K562 (cell line): ENCODE results near the gene TFF1. TPM values are rescaled to one million over a fixed set of nuclear protein-coding genes. Genes with fewer than 3 reads are reported as not detected.

Source experiments
- CBFA2T2 ChIP-seq: fragments of 450-650 bp; conservative IDR thresholded peaks from 2 replicates; pipeline ENCODE4 v1.6.1; 2017; ENCODE audit warnings: mild to moderate bottlenecking
- HDAC3 ChIP-seq: fragments of 450-650 bp; IDR thresholded peaks from 2 replicates; pipeline ENCODE4 v1.6.1; 2018; ENCODE audit warnings: borderline replicate concordance, mild to moderate bottlenecking, moderate library complexity; ENCODE audit not compliant: partially characterized antibody
- HMG20A ChIP-seq: fragments of 450-650 bp; formaldehyde crosslinking; conservative IDR thresholded peaks from 2 replicates; pipeline ENCODE4 v1.4.0; 2020; ENCODE audit warnings: mild to moderate bottlenecking, mixed read lengths
- JUND ChIP-seq, 2 experiments: IDR thresholded peaks; 2 replicates in 1 of 2; 3 replicates in 1 of 2; pipeline ENCODE4 v1.6.1; 2011; ENCODE audit warnings: borderline replicate concordance in 2 of 2, low read depth in 2 of 2, low read length in 2 of 2, improper control_type of control experiment in 1 of 2, missing biosample characterization in 1 of 2, missing genetic modification characterization in 1 of 2, missing genetic modification reagents in 1 of 2
- KHSRP ChIP-seq: fragments of 450-650 bp; IDR thresholded peaks from 2 replicates; pipeline ENCODE4 v1.6.1; 2017
- MGA ChIP-seq: fragments of 450-650 bp; IDR thresholded peaks from 2 replicates; pipeline ENCODE4 v1.6.1; 2016; ENCODE audit warnings: mild to moderate bottlenecking, moderate library complexity
- PTBP1 ChIP-seq: fragments of 200-400 bp; formaldehyde crosslinking; IDR thresholded peaks from 2 replicates; pipeline ENCODE4 v1.6.1; 2017; ENCODE audit warnings: low read depth, low read length
- RBM17 ChIP-seq: fragments of 200-400 bp; formaldehyde crosslinking; IDR thresholded peaks from 2 replicates; pipeline ENCODE4 v1.6.1; 2017; ENCODE audit warnings: low read depth, mild to moderate bottlenecking, low read length, borderline replicate concordance
- STAT6 ChIP-seq: sonication (generic); formaldehyde crosslinking; IDR thresholded peaks from 2 replicates; pipeline ENCODE4 v1.8.1; 2023; ENCODE audit warnings: mild to moderate bottlenecking, missing genetic modification reagents
- TCF7 ChIP-seq: sonication (generic); IDR thresholded peaks from 2 replicates; pipeline ENCODE4 v1.6.1; 2016; ENCODE audit warnings: antibody characterized with exemption, borderline replicate concordance
- ZFP91 ChIP-seq: sonication (generic); formaldehyde crosslinking; IDR thresholded peaks from 2 replicates; pipeline ENCODE4 v1.8.0; 2022; ENCODE audit warnings: mild to moderate bottlenecking, missing genetic modification reagents
- ZNF436 ChIP-seq: fragments of 250-450, 450-650 bp; sonication (Bioruptor Pico); formaldehyde crosslinking; IDR thresholded peaks from 2 replicates; pipeline ENCODE4 v1.7.0; 2020; ENCODE audit warnings: mild to moderate bottlenecking
- polyA plus RNA-seq, 8 experiments: library from polyadenylated mRNA; depleted of rRNA in 4 of 8; stranded (reverse) in 5 of 8; unstranded in 3 of 8; fragments of >200 nt; fragmentation: Nextera tagmentation in 2 of 8; fragmentation: Illumina TruSeq in 1 of 8; extraction: Ambion mirVana in 2 of 8; extraction: Trizol in 1 of 8; gene quantifications; 2 replicates each; pipeline versions ENCODE4 v1.2.1 to v1.2.3, GENCODE V29; 2011 to 2014; ENCODE audit warnings: inconsistent platforms in 1 of 8, missing spikeins in 1 of 8
- total RNA-seq, 7 experiments: library from RNA; depleted of rRNA in 6 of 7; stranded (reverse); fragments of >200 nt in 6 of 7; fragmentation: Illumina TruSeq in 2 of 7; extraction: Trizol in 2 of 7; gene quantifications; 2 replicates each; pipeline versions ENCODE4 v1.2.1 to v1.2.3, GENCODE V29; 2011 to 2021; ENCODE audit warnings: low replicate concordance in 1 of 7

TFF1 gene
- total and polyA plus RNA-seq, 9 of the 15 experiments (the other 6 are each of a cell fraction or from before 2014, with no cell fraction given) = 0.31 TPM; not detected in 8

DNA sequence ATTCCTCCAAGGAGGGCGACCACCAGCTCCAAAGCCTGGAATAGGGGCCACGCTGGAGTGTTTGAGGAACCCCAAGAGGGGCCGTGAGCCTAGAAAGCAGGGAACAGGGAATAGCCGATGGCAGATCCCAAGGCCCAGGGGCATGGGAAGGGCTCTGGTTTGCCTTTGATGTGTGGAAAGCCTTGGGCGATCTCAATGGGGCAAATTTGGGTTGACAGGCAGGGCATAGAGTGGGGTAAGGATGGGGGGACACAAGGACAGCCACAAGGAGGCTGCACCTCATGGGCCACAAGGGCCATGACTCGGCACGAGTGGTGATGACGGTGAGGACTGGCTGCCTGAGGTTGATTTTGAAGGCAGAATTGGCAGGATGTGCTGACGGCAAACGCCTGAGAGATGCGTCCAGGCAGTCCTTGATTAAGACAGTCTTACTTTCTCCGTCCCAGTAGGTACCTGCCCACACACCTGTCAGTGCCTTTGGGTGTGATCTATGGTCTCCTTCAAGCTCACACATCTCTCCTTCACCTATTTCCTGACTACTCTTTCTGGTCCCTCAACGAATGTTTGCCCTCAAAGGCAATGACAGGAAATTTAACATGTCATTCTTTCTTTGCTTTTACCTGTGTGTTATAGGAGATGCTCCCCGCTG is 31.5 kb upstream of the TFF1 start (continued):
- TF ChIP-seq JUND (IDR thresholded peaks at IDR 0.05; ENCODE audit: borderline replicate concordance, low read depth, low read length) (no peak), JUND (tag; IDR thresholded peaks at IDR 0.05; ENCODE audit: borderline replicate concordance, low read depth, low read length) (no peak), MGA (peak; percentile 47; the same call in 1 of the 2 replicates), HDAC3 (no peak), STAT6 (CRISPR knock-in tag) (no peak), CBFA2T2 (no peak), KHSRP (no peak), ZFP91 (CRISPR knock-in tag) (no peak), TCF7 (no peak), HMG20A (CRISPR knock-in tag) (no peak), PTBP1 (no peak), ZNF436 (CRISPR knock-in tag) (no peak), RBM17 (no peak)
